HCEC 1CT (cell line): Measurements from ENCODE around the gene GNPAT.

Source experiments
- DNase-seq: peaks from one replicate; pipeline ENCODE4 v3.0.0-alpha.2; 2017

GNPAT gene

DNA sequence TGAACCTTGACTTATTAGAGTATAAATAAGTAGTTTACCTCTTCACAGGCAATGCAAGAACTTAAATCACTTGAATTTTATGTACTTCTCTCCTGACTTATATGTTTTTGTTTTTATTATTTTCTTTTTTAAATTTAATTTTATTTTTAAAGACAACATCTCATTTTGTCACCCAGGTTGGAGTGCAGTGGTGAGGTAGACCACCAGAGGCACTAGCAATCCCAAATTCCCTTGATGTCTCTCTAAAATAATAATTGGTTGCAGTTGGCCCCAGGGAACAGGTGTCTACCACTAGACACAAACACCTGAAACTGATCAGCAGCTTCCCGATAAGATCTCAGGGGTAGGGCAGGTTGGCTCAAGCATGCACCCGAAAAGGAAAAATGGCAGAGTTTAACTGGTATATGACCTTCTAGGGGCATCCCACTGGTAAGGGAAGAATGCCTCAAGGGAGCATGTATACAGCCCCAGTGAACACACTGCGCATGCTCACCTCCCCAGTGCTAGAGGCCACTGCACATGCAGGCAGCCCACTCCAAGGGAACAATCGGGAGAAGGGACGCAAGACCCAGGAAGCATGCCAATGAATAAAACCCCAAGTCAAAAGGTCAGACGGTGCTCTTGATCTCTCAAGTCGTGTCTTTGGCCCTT lies 82.0 kb downstream of the GNPAT start:
- no peak for DNase-seq

DNA sequence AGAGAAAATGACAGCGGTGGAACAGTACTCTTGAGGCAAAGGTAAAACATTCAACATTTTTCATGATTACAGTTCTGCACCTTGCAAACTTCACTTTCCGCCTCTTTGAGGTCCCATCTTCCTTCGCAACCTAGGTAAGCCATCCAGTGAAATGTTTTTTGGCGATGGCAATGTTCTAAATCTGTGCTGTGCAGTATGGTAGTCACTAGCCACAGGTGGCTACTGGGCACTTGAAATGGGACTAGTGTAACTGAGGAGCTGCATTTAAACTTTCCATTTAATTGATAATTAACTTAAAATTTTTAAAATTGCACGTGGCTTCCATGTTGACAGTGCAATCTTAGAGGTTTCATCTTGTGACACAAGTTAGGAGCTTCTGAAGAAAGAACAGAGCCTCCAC lies 83.6 kb downstream of the GNPAT start:
- DNase-seq = no peak

DNA sequence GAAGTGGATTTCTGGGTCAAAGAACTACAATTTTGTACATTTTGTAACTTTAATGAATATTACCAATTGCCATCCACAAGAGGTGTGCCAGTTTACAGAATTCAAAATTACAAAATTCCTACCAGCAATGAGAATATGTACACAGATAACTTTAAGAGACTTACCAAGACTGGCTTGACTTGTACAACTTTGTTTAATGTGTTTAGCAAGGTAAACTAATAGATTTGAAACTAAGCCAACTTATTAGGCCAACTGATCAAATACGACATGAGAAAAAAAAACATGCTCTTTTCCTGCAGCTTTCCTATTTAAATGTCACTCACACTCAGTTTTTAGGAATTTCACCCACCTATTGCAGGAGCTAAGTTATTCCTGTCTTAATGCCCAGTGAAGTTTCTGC lies 85.2 kb downstream of the GNPAT start:
- DNase-seq = no peak
